ENCODE results near the gene WNT7A.
A peak's percentile ranks its signal among the peaks of the same experiment; 100 is the strongest.

Gene WNT7A

DNA sequence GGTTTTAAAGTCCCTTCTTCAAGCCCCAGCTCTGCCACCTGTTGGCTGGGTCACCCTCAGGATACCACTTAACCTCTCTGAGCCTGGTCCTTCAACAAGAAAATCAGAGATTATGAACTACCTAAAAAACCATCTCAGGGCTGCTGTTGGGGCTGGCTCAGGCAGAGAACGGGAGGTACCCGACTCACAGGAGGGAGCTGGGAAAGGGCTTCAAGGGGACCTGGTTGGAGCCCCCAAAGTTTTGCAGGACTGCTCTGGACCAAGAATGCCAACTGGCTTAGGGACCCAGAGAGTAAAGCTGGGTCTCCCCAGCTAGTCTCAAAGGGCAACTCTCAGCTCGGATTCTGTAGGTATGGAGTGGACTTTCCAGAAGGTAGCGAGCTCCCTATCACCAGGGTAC is 41.5 kb downstream of the WNT7A start:
- POLR2A ChIA-PET (ENCODE audit: low non-redundant PET): no interaction called here
- TF ChIP-seq, protein P1, sequence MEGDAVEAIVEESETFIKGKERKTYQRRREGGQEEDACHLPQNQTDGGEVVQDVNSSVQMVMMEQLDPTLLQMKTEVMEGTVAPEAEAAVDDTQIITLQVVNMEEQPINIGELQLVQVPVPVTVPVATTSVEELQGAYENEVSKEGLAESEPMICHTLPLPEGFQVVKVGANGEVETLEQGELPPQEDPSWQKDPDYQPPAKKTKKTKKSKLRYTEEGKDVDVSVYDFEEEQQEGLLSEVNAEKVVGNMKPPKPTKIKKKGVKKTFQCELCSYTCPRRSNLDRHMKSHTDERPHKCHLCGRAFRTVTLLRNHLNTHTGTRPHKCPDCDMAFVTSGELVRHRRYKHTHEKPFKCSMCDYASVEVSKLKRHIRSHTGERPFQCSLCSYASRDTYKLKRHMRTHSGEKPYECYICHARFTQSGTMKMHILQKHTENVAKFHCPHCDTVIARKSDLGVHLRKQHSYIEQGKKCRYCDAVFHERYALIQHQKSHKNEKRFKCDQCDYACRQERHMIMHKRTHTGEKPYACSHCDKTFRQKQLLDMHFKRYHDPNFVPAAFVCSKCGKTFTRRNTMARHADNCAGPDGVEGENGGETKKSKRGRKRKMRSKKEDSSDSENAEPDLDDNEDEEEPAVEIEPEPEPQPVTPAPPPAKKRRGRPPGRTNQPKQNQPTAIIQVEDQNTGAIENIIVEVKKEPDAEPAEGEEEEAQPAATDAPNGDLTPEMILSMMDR (conservative IDR thresholded peaks at IDR 0.05; ENCODE audit: low read depth): no peak
- CTCF ChIA-PET: interaction anchor here (0.6 to 0.7 kb wide), 2 partner anchors 39 to 156 kb away, joined by 3 read pairs; no protein-coding TSS in a partner anchor
- no peak for DNase-seq (ENCODE audit: low spot score)
- H3K27ac ChIP-seq: peak overlapping the region; percentile 71

DNA sequence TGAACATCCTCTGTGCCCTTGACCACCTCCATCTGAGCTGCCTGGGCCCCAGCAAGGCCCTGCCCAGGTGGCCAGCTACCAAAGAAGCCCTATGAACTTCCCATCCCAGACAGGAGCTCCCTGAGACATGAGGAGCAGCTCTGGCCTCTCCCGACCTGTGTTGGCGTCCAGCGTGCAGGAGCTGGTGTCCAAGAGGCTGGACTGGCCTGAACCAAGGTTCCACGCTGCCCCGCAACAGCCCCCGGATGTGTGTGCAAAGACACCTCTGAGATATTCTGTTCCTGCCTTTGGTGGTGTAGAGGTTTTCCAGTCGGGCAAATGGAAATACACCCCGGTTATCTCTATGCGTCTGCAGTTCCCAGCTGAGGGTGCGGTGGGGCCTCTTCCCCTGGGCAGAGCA is 42.1 kb downstream of the WNT7A start:
- TF ChIP-seq, protein P1 (conservative IDR thresholded peaks at IDR 0.05; ENCODE audit: low read depth): no peak
- POLR2A ChIA-PET (ENCODE audit: low non-redundant PET): no interaction called here
- peak overlapping the region; percentile 71 for H3K27ac ChIP-seq
- no peak for DNase-seq (ENCODE audit: low spot score)
- CTCF ChIA-PET: interaction anchor here (0.6 to 1.8 kb wide), 3 partner anchors 13 to 155 kb away, joined by 3 to 7 read pairs (median 3); partner anchors contain the start of gene WNT7A

DNA sequence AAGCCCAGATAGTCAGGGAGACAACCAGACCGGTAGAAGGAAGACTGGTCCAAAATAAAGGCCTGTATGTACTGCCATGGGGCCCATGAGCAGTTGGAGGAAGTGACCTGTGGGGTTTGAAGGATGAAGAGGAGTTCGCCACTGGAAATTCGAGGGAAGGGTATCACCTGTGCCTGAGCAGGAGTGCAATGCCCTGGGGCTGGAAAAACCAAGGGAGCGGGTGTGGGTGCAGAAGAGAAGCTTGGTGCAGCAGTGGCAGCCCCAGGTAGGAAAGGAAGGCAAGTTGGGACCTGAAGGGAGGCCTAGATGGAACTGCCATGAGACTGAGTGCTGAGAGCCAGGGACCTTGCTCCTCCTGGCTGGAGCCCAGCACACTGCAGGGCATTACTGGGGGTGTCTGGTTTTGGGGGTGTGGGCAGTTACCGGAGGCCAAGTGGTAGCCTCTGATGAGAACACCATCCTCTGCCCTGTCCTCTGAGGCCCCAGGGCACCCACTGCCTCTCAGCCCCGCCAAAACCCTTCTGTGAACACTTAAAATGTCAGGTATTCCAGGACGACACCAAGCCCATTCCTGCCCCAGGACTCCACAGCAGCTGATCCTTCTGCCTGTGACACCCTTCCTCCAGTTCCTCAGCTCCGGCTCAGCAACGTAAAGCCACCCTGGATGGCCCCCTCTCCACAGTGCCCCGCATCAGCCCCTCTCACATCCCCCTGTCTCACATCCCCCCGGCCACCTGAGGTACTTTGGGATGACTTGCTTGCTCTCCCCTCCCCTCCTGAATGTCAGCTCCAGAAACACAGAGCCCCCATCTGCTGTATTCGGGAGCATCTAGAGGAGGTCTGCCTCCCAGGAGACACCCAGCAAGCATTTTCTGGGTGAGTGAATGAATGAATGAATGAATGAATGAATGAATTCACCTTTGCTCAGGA is 42.9 kb downstream of the WNT7A start:
- H3K27ac ChIP-seq: peak overlapping the region; percentile 71
- TF ChIP-seq, protein P1 (conservative IDR thresholded peaks at IDR 0.05; ENCODE audit: low read depth): no peak
- DNase-seq (ENCODE audit: low spot score): no peak
- POLR2A ChIA-PET (ENCODE audit: low non-redundant PET): no interaction called here
- CTCF ChIA-PET: interaction anchor here (0.6 to 1.8 kb wide), 5 partner anchors 10 to 189 kb away, joined by 3 to 7 read pairs (median 3); partner anchors contain the start of gene WNT7A

DNA sequence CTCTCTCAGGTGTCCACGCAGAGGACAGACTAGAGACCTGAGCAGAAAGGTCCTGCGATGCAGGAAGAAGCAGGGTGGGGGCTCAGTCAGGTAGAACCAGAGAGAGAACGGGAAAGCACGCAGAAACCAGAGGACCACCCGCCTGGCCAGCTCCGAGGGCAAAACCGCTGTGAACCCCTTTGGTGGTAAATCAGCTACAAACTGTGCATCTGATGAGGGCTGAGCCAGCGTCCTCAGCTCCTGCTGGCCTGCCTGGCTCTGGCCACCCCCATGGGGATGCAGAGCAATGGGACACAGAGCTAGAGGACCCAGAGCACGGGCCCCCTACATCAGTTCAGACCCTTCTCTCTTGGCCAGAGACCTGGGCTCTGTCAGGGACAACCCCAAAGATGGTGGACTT is 44.6 kb downstream of the WNT7A start:
- ChIA-PET POLR2A (ENCODE audit: low non-redundant PET) (no interaction called here), CTCF (interaction anchor here (1.3 kb wide), 1 partner anchor 177 kb away, joined by 3 read pairs; no protein-coding TSS in a partner anchor)
- TF ChIP-seq, protein P1 (conservative IDR thresholded peaks at IDR 0.05; ENCODE audit: low read depth): no peak
- no peak for DNase-seq (ENCODE audit: low spot score)
- H3K27ac ChIP-seq: peak overlapping the region; percentile 36; the same call in 1 of the 2 replicates

DNA sequence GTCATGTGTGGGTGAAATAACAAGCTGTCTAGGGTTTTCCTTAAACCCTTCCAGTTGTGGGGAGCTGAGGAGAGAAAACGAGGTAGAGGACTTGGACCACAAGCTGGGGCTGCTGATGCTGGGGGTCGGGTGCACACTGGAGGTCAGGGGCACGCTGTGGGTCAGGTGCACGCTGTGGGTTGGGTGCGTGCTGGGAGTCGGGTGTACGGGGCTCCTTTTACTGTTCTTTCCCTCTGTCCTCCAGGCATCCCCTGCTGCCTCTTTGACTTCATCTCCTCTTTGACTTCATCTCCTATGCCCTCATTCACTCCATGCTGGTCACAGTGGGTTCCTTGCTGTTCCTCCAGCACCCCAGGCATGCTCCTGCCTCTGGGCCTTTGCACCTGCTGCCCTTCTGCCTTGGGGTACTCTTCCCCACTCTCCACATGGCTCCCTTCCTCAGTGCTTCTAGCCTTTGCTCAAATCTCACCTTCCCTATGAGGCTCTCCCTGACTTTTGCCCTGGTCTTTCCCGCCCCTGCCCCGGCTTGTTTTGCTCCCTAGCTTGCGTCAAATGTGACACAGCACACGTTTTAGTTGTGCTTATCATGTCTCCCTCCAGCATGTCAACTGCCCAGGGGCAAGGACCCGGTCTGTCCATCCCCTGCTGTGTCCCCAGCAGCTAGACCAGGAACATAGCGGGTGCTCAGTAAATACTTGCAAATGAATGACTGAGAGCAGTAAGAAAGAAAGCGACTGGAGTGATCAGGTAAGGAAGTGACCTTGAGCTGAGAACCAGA is 45.4 kb downstream of the WNT7A start:
- ChIA-PET CTCF (interaction anchor here (1.2 to 1.3 kb wide), 2 partner anchors 46 to 177 kb away, joined by 3 to 4 read pairs; no protein-coding TSS in a partner anchor), POLR2A (ENCODE audit: low non-redundant PET) (no interaction called here)
- peak overlapping the region; percentile 36; the same call in 1 of the 2 replicates for H3K27ac ChIP-seq
- TF ChIP-seq, protein P1 (conservative IDR thresholded peaks at IDR 0.05; ENCODE audit: low read depth): no peak
- DNase-seq (ENCODE audit: low spot score): no peak

All from RWPE1 (cell line).